ENCODE results near the gene CFAP43. TPM values are rescaled to one million over a fixed set of nuclear protein-coding genes. Genes with fewer than 3 reads are reported as not detected.

The CFAP43 gene
- total and polyA plus RNA-seq, 9 of the 15 experiments (the other 6 are each of a cell fraction or from before 2014, with no cell fraction given): 0.07 to 0.86 (median 0.11) TPM; not detected in 1

- TF ChIP-seq SETDB1 (IDR thresholded peaks at IDR 0.05; ENCODE audit: low read length) (no peak), EZH2 (IDR thresholded peaks at IDR 0.05; ENCODE audit: borderline replicate concordance, low read depth, low read length) (no peak), ELF1 (tag; IDR thresholded peaks at IDR 0.05) (peak; percentile 87), SMAD4 (CRISPR knock-in tag; conservative IDR thresholded peaks at IDR 0.05) (peak; percentile 64; the same call in 1 of the 2 replicates), SRSF3 (IDR thresholded peaks at IDR 0.05; ENCODE audit: insufficient read depth, low read length) (no peak), NCOR1 (IDR thresholded peaks at IDR 0.05) (0 out of 2 replicates have a peak, but pooled peaks have one; percentile 20), CHCHD3 (CRISPR knock-in tag; IDR thresholded peaks at IDR 0.05) (no peak), SNRNP70 (optimal IDR thresholded peaks at IDR 0.05; ENCODE audit: low read depth, low read length) (no peak), DPF2 (IDR thresholded peaks at IDR 0.05) (0 out of 2 replicates have a peak, but pooled peaks have one; percentile 20), ZFX (CRISPR knock-in tag; IDR thresholded peaks at IDR 0.05) (peak; percentile 70), CXXC5 (CRISPR knock-in tag; IDR thresholded peaks at IDR 0.05) (peak; percentile 78), ZNF134 (CRISPR knock-in tag; conservative IDR thresholded peaks at IDR 0.05) (no peak), SMARCA4 (IDR thresholded peaks at IDR 0.05) (0 out of 2 replicates have a peak, but pooled peaks have one; percentile 30), HDAC8 (tag; IDR thresholded peaks at IDR 0.05) (no peak), ZNF75A (CRISPR knock-in tag; IDR thresholded peaks at IDR 0.05) (no peak), CREBBP (IDR thresholded peaks at IDR 0.05; ENCODE audit: low read depth, low read length) (no peak), VEZF1 (CRISPR knock-in tag; IDR thresholded peaks at IDR 0.05) (peak; percentile 81), KDM4B (IDR thresholded peaks at IDR 0.05; ENCODE audit: borderline replicate concordance in 2 of 2, low read depth in 1 of 2) (0 out of 4 replicates have a peak, but pooled peaks of 1 of the 2 experiments have one; percentile 34), BMI1 (IDR thresholded peaks at IDR 0.05; ENCODE audit: low read length) (no peak), ZNF445 (CRISPR knock-in tag; IDR thresholded peaks at IDR 0.05; ENCODE audit: low read depth) (no peak), RB1 (IDR thresholded peaks at IDR 0.05; ENCODE audit: low read depth) (peak; percentile 70), NCOA1 (IDR thresholded peaks at IDR 0.05; ENCODE audit: low read depth) (no peak), MAZ (CRISPR knock-in tag; conservative IDR thresholded peaks at IDR 0.05 in 1 of 2, IDR thresholded peaks at IDR 0.05 in 1 of 2) (peak; percentile 16 to 53; a peak in 2 of 4 replicates), YY1 (IDR thresholded peaks at IDR 0.05; ENCODE audit: borderline replicate concordance in 1 of 3, control insufficient read depth in 1 of 3, extremely low read depth in 1 of 3, insufficient read depth in 3 of 3, insufficient read length in 1 of 3, insufficient replicate concordance in 2 of 3, low read depth in 1 of 3, low read length in 2 of 3) (peak in 1 of 3 experiments; percentile 11), NR2C1 (IDR thresholded peaks at IDR 0.05) (peak; percentile 79), NR2C1 (tag; IDR thresholded peaks at IDR 0.05) (peak; percentile 76), ZNF41 (CRISPR knock-in tag; conservative IDR thresholded peaks at IDR 0.05) (no peak)
- TF ChIP-seq, protein P1, sequence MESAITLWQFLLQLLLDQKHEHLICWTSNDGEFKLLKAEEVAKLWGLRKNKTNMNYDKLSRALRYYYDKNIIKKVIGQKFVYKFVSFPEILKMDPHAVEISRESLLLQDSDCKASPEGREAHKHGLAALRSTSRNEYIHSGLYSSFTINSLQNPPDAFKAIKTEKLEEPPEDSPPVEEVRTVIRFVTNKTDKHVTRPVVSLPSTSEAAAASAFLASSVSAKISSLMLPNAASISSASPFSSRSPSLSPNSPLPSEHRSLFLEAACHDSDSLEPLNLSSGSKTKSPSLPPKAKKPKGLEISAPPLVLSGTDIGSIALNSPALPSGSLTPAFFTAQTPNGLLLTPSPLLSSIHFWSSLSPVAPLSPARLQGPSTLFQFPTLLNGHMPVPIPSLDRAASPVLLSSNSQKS (CRISPR knock-in tag; IDR thresholded peaks at IDR 0.05): no peak
Observed at GRCh38 chr10:104254493-104255310, 22.5 kb upstream of the CFAP43 start, which contains the start of gene GSTO1 (continued).
